Astrocyte of the cerebellum (primary cell): ENCODE results near the gene NECTIN1.
A peak's percentile ranks its signal among the peaks of the same experiment; 100 is the strongest.

ENCODE experiments used
- DNase-seq: peaks from one replicate; pipeline ENCODE4 v3.0.0-alpha.2; 2011; ENCODE audit warnings: low read depth
- H3K4me3 ChIP-seq: 2 replicates; pipeline ENCODE4 v1.5.1; 2011; ENCODE audit warnings: mild to moderate bottlenecking, low read depth, low read length, moderate library complexity
- in situ Hi-C: cut with HindIII; loops from 2 replicates; pipeline ENCODE4 v1.10.0; 2017; ENCODE audit warnings: low sequenced_read_pairs
- TF ChIP-seq, protein P1 (sequence below): IDR thresholded peaks from 2 replicates; pipeline ENCODE4 v1.5.1; 2012; ENCODE audit warnings: low read length, low read depth, moderate library complexity, mild to moderate bottlenecking; ENCODE audit errors: missing control alignments

The NECTIN1 gene

DNA sequence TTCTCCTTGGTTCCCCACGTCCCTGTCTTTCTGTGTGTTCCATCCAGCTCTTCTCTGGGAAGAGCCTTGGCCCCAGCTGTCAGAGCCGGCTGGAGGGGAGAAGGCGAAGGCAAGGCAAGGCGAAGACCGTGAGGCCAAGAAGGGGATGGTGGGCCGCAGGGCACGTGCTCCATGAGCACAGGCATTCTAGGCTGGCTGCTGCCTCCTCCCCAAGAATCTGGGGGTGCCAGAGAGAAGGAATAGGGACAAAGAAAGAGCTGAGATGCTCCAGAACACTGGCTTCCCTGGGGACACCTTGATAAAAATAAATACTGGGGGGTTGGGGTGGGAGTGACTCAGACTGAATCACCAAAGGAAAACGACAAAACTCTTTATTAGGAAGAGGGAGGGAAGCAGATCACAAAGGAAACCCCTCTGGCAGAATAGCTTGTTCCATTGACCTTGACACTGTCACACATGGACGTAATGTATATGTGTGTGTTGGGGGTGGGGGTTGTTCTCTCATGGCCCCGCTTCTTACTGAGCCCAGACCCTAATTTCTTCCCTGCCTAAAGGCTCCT, 52.5 kb downstream of the NECTIN1 start:
- DNase-seq = no peak
- in situ Hi-C loops = no loop called here
- H3K4me3 ChIP-seq = no peak overlapping the region
- TF ChIP-seq, protein P1, sequence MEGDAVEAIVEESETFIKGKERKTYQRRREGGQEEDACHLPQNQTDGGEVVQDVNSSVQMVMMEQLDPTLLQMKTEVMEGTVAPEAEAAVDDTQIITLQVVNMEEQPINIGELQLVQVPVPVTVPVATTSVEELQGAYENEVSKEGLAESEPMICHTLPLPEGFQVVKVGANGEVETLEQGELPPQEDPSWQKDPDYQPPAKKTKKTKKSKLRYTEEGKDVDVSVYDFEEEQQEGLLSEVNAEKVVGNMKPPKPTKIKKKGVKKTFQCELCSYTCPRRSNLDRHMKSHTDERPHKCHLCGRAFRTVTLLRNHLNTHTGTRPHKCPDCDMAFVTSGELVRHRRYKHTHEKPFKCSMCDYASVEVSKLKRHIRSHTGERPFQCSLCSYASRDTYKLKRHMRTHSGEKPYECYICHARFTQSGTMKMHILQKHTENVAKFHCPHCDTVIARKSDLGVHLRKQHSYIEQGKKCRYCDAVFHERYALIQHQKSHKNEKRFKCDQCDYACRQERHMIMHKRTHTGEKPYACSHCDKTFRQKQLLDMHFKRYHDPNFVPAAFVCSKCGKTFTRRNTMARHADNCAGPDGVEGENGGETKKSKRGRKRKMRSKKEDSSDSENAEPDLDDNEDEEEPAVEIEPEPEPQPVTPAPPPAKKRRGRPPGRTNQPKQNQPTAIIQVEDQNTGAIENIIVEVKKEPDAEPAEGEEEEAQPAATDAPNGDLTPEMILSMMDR = no peak

DNA sequence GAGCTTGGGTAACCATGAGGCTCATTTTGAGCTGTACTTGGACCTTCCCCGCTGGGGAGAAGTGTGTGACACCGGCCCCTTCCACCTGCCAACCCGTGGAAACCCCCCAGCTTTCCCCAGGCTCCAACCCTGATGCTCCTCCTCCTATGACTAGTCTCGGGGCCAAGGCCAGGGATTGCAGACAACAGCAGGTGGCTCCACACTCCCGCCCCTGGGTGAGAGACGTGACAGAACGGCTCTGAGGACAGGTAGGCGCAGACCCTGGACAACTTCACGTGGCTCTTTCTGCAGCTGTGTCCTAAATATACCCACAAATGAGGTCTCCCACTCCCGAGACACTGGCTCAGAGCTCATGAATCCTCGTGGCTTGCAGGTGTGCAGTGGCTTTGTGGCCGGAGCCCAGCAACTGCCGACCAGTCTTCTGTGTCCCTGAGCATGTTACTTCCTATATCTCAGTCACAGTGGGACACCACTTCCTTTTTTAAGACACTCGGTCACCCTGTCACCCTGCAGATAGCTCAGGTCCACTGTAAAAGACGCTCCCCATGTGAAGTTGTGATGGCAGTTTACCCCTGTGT, 55.2 kb downstream of the NECTIN1 start:
- no peak overlapping the region for H3K4me3 ChIP-seq
- no peak for DNase-seq
- TF ChIP-seq, protein P1 = no peak
- in situ Hi-C loops = no loop called here

DNA sequence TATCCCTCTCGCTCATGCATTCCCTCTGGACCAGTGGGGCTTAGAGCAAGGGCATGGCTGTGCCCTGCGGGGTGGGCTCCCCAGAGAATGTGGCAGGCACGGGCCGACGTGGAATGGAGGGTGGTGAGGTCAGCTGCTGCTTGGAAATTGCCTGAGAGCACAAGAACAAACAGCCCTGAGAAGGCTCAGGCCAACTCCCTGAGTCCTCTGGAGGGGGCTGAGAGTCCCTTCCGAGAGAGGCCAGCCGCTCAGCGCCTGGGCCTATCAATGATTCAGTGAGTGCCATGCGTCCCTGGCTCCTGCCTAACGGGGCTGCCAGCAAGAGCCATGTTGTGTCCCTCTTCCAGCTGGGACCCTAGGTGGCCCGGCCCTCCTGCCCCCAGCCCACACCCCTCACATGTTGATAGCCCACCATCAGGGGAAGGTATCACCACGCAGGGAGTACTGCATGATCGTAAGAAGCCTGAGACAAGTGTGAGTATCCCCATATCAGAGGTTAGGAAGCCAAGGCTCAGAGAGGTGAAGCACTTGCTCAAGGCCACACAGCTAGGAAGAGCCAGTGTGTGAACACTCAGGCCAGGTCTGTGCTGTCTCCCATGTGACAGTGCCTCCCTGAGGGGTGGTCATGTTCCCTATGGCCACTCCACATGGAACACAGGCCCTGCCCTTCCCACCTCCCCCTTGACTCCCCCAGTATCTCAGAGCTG, 55.8 kb downstream of the NECTIN1 start:
- in situ Hi-C loops = no loop called here
- TF ChIP-seq, protein P1 = no peak
- DNase-seq = no peak
- H3K4me3 ChIP-seq = no peak overlapping the region

DNA sequence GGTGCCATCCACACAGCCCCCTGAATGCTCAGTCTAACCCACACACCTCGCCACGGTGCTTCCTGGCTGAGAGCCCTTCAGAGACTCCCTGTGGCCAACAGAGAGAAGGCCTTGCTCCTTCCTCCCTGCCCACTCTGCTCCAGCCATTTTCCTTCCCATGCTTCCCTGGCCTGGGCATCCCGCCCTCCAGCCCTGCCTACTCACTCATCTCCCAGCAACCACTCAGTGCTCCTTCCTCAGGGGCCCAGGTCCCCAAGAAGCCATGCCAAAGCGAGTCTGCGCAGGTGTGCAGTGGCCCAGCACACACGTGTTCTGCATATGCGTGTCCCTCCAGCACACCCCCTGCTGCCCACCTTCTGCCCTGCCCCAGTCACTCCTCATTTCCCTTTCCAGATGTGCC, 56.4 kb downstream of the NECTIN1 start:
- in situ Hi-C loops = no loop called here
- TF ChIP-seq, protein P1 = no peak
- DNase-seq = no peak
- H3K4me3 ChIP-seq = no peak overlapping the region

DNA sequence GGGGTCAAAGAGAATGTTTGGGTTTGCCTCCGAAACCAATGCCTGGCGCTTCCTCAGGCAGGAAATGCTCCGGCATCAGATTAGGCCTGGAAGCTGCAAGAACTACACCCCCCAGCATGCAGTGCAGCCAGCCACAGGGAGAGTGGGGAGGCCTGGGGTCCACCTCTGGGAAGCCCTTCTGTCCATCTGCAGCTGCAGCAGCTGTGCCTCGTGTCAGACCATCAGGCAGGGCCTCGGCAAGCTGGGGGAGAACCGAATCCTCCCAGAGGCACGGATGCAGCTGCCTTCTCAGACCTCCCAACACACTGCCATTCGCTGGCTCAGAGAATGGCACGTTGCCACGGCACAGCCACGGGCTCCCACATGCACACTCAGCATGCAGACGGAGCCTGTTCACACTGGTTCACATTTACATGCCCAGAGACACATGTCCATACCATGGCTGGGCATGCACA, 57.4 kb downstream of the NECTIN1 start:
- no peak overlapping the region for H3K4me3 ChIP-seq
- no peak for DNase-seq
- TF ChIP-seq, protein P1 = no peak
- in situ Hi-C loops = no loop called here

DNA sequence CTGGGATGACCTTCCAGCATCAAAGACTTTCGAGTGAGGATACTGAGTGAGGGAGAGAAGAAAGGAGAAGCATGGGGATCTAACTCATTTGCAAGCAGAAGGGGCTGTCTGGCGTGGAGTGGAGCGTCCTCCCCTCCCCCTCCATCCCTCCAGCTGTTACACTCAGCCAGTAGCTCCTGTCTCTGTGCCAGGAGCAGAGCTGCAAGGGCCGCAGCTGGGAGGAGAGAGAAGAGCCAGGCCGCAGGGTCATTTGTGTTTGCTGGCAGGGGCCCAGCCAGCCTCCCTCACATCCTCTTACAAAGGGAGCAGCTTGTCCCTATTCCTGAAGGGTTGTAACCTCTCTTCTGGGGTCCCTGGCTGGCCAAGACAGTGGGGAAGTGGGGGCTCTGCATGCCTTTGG, 57.9 kb downstream of the NECTIN1 start:
- peak; percentile 72 for DNase-seq
- in situ Hi-C loops = no loop called here
- TF ChIP-seq, protein P1 = no peak
- no peak overlapping the region for H3K4me3 ChIP-seq
